Neural progenitor cell (in vitro differentiated cells): ENCODE measurements around the gene MOV10L1. TPM values are rescaled to one million over a fixed set of nuclear protein-coding genes. Genes with fewer than 3 reads are reported as not detected.
A peak's percentile ranks its signal among the peaks of the same experiment; 100 is the strongest.
"Not testable (repeated sequence)": the region's sequence is repeated elsewhere in the genome, so short reads cannot be mapped to it uniquely, and the experiment has no call there.

Source experiments
- DNase-seq: peaks from one replicate; pipeline ENCODE4 v3.0.0-alpha.2; 2016; ENCODE audit warnings: low spot score
- H2AFZ ChIP-seq: fragments of 200-600 bp; sonication (generic); replicated peaks from 2 replicates; pipeline ENCODE4 v1.6.1; 2016; ENCODE audit warnings: antibody characterized with exemption
- H3F3A ChIP-seq: fragments of 200-600 bp; sonication (generic); 2 replicates; pipeline ENCODE4 v1.6.1; 2016; ENCODE audit warnings: antibody characterized with exemption, low read depth
- H3K27ac ChIP-seq: fragments of 200-600 bp; sonication (generic); 2 replicates; pipeline ENCODE4 v1.5.1; 2016; ENCODE audit warnings: mild to moderate bottlenecking
- H3K27me3 ChIP-seq: fragments of 200-600 bp; sonication (generic); 2 replicates; pipeline ENCODE4 v1.6.1; 2016; ENCODE audit warnings: mild to moderate bottlenecking, moderate library complexity
- H3K36me3 ChIP-seq: fragments of 200-600 bp; sonication (generic); 2 replicates; pipeline ENCODE4 v1.5.1; 2016
- H3K4me1 ChIP-seq: fragments of 200-600 bp; sonication (generic); 2 replicates; pipeline ENCODE4 v1.6.1; 2016; ENCODE audit warnings: mixed run types
- H3K4me2 ChIP-seq: fragments of 200-600 bp; sonication (generic); 2 replicates; pipeline ENCODE4 v1.6.1; 2016
- H3K4me3 ChIP-seq: fragments of 200-600 bp; sonication (generic); 2 replicates; pipeline ENCODE4 v1.5.1; 2016
- H3K79me2 ChIP-seq: fragments of 200-600 bp; sonication (generic); 2 replicates; pipeline ENCODE4 v1.6.1; 2016; ENCODE audit warnings: low read depth
- H3K9ac ChIP-seq: fragments of 200-600 bp; sonication (generic); 2 replicates; pipeline ENCODE4 v1.6.1; 2016
- H3K9me3 ChIP-seq: fragments of 200-600 bp; sonication (generic); 2 replicates; pipeline ENCODE4 v1.5.1; 2016; ENCODE audit warnings: low read depth
- H4K20me1 ChIP-seq: fragments of 200-600 bp; sonication (generic); 2 replicates; pipeline ENCODE4 v1.6.1; 2016; ENCODE audit warnings: low read depth
- H3K27ac Mint-ChIP-seq: 3 replicates; pipeline ENCODE4 v1.8.0; 2021; ENCODE audit warnings: mixed read lengths
- H3K27me3 Mint-ChIP-seq: 2 replicates; pipeline ENCODE4 v1.8.0; 2022; ENCODE audit warnings: low read depth, mild to moderate bottlenecking, inconsistent platforms, moderate library complexity, mixed read lengths; ENCODE audit not compliant: insufficient read depth
- H3K36me3 Mint-ChIP-seq: 3 replicates; pipeline ENCODE4 v1.8.0; 2021; ENCODE audit warnings: mixed read lengths
- H3K4me1 Mint-ChIP-seq: 3 replicates; pipeline ENCODE4 v1.8.0; 2021; ENCODE audit warnings: mixed read lengths
- H3K4me3 Mint-ChIP-seq: 3 replicates; pipeline ENCODE4 v1.8.0; 2021; ENCODE audit warnings: mild to moderate bottlenecking, moderate library complexity, mixed read lengths
- H3K9me3 Mint-ChIP-seq: 3 replicates; pipeline ENCODE4 v1.8.0; 2020; ENCODE audit warnings: mixed read lengths
- CTCF ChIP-seq: fragments of 200-600 bp; sonication (generic); IDR thresholded peaks from 2 replicates; pipeline ENCODE4 v1.5.1; 2017; ENCODE audit warnings: antibody characterized with exemption, mild to moderate bottlenecking
- EZH2 ChIP-seq: fragments of 200-600 bp; sonication (generic); IDR thresholded peaks from 2 replicates; pipeline ENCODE4 v1.6.1; 2017; ENCODE audit warnings: antibody characterized with exemption, mild to moderate bottlenecking, moderate library complexity
- EZH2phosphoT487 ChIP-seq: fragments of 200-600 bp; sonication (generic); IDR thresholded peaks from 2 replicates; pipeline ENCODE4 v1.6.1; 2017; ENCODE audit warnings: antibody characterized with exemption
- total RNA-seq: library from RNA; depleted of rRNA; stranded (reverse); fragments of >200 nt; gene quantifications from 2 replicates; pipeline ENCODE4 v1.2.3, GENCODE V29; 2015; ENCODE audit warnings: low replicate concordance

The MOV10L1 gene
- total RNA-seq, 1 donor from 2014 or later = not detected

- H3K4me1 ChIP-seq = no peaks in the 10 kb centered on the region
- H3K9me3 Mint-ChIP-seq = no peaks in the 10 kb centered on the region
- no peaks in the 10 kb centered on the region for H3K79me2 ChIP-seq
- no peak overlapping the region for H3K4me3 ChIP-seq
- no peak overlapping the region for H3K27ac Mint-ChIP-seq
- no peaks in the 10 kb centered on the region for H3K36me3 Mint-ChIP-seq
- no peak for TF ChIP-seq CTCF
- TF ChIP-seq EZH2phosphoT487 = no peak
- no peak for TF ChIP-seq EZH2
- no peaks in the 10 kb centered on the region for H3K9me3 ChIP-seq
- H2AFZ ChIP-seq = no peak overlapping the region
- DNase-seq = no peak
- no peak overlapping the region for H3K4me2 ChIP-seq
- H4K20me1 ChIP-seq = no peaks in the 10 kb centered on the region
- no peak overlapping the region for H3K27ac ChIP-seq
- H3K27me3 Mint-ChIP-seq = peaks cover 12% of the 10 kb centered on the region
- no peaks in the 10 kb centered on the region for H3K36me3 ChIP-seq
- H3K4me3 Mint-ChIP-seq = no peak overlapping the region
- no peaks in the 10 kb centered on the region for H3K4me1 Mint-ChIP-seq
- H3K9ac ChIP-seq = no peak overlapping the region
- peaks cover 9% of the 10 kb centered on the region for H3K27me3 ChIP-seq
- no peaks in the 10 kb centered on the region for H3F3A ChIP-seq
These were observed 72.7 kb downstream of the MOV10L1 start for GRCh38 chr22:50162391-50162956.

- no peak for DNase-seq
- peaks cover 21% of the 10 kb centered on the region for H3K27me3 Mint-ChIP-seq
- H3K27ac ChIP-seq = no peak overlapping the region
- H3K9ac ChIP-seq = no peak overlapping the region
- no peaks in the 10 kb centered on the region for H3K36me3 Mint-ChIP-seq
- no peak overlapping the region for H3K27ac Mint-ChIP-seq
- no peak for TF ChIP-seq EZH2
- TF ChIP-seq CTCF = no peak
- no peak for TF ChIP-seq EZH2phosphoT487
- peaks cover 35% of the 10 kb centered on the region for H3K27me3 ChIP-seq
- no peaks in the 10 kb centered on the region for H4K20me1 ChIP-seq
- no peaks in the 10 kb centered on the region for H3K9me3 ChIP-seq
- H3K9me3 Mint-ChIP-seq = no peaks in the 10 kb centered on the region
- H3K4me1 ChIP-seq = no peaks in the 10 kb centered on the region
- H2AFZ ChIP-seq = no peak overlapping the region
- H3K4me1 Mint-ChIP-seq = peaks cover 6% of the 10 kb centered on the region
- no peak overlapping the region for H3K4me2 ChIP-seq
- H3F3A ChIP-seq = peaks cover 3% of the 10 kb centered on the region
- no peak overlapping the region for H3K4me3 ChIP-seq
- H3K4me3 Mint-ChIP-seq = no peak overlapping the region
- H3K36me3 ChIP-seq = no peaks in the 10 kb centered on the region
- H3K79me2 ChIP-seq = no peaks in the 10 kb centered on the region
These were observed 75.8 kb downstream of the MOV10L1 start for GRCh38 chr22:50165436-50166123.

GRCh38 chr22:50167689-50168489, 78.1 kb downstream of the MOV10L1 start:
- Mint-ChIP-seq H3K4me3 (peak overlapping the region; percentile 41), H3K27ac (no peak overlapping the region), H3K9me3 (no peaks in the 10 kb centered on the region), H3K27me3 (peaks cover 30% of the 10 kb centered on the region), H3K36me3 (no peaks in the 10 kb centered on the region), H3K4me1 (peaks cover 8% of the 10 kb centered on the region)
- no peaks in the 10 kb centered on the region for H3K79me2 ChIP-seq
- no peak for DNase-seq
- H3K4me1 ChIP-seq = no peaks in the 10 kb centered on the region
- H3F3A ChIP-seq = peaks cover 13% of the 10 kb centered on the region
- no peak overlapping the region for H3K4me3 ChIP-seq
- H3K9ac ChIP-seq = no peak overlapping the region
- H2AFZ ChIP-seq = no peak overlapping the region
- no peak overlapping the region for H3K27ac ChIP-seq
- H4K20me1 ChIP-seq = no peaks in the 10 kb centered on the region
- H3K9me3 ChIP-seq = no peaks in the 10 kb centered on the region
- TF ChIP-seq EZH2 = no peak
- TF ChIP-seq CTCF = no peak
- no peak for TF ChIP-seq EZH2phosphoT487
- H3K27me3 ChIP-seq = peaks cover 52% of the 10 kb centered on the region
- H3K4me2 ChIP-seq = no peak overlapping the region
- H3K36me3 ChIP-seq = no peaks in the 10 kb centered on the region

GRCh38 chr22:50168490-50169180, 78.8 kb downstream of the MOV10L1 start:
- Histone ChIP-seq H3F3A (peaks cover 13% of the 10 kb centered on the region), H3K27me3 (peaks cover 52% of the 10 kb centered on the region)
- H3K27ac Mint-ChIP-seq, H3K4me3 ChIP-seq, H3K4me1 ChIP-seq, H3K36me3 ChIP-seq, H3K4me1 Mint-ChIP-seq, H3K9me3 Mint-ChIP-seq, H4K20me1 ChIP-seq, DNase-seq, H3K9ac ChIP-seq, H3K36me3 Mint-ChIP-seq, H3K4me2 ChIP-seq, H3K79me2 ChIP-seq, H3K9me3 ChIP-seq, H2AFZ ChIP-seq, H3K27ac ChIP-seq: not testable (repeated sequence)
- Mint-ChIP-seq H3K27me3 (peaks cover 30% of the 10 kb centered on the region), H3K4me3 (peak overlapping the region; percentile 85)
